Fibroblast of lung (primary cell): ENCODE measurements around the gene DNAJC1.
"Not testable (repeated sequence)": the region's sequence is repeated elsewhere in the genome, so short reads cannot be mapped to it uniquely, and the experiment has no call there.

Source experiments
- EZH2 ChIP-seq: IDR thresholded peaks from 2 replicates; pipeline ENCODE4 v1.5.1; 2012; ENCODE audit warnings: low read length, control low read depth, mild to moderate bottlenecking; ENCODE audit errors: missing control alignments
- TF ChIP-seq, protein P1 (sequence below), 2 donors: IDR thresholded peaks in 1 of 2; conservative IDR thresholded peaks in 1 of 2; 1 replicate in 1 of 2; 2 replicates in 1 of 2; pipeline ENCODE4 v1.5.1; 2011 to 2012; ENCODE audit warnings: low read length in 2 of 2, control low read depth in 1 of 2, inconsistent platforms in 1 of 2, low read depth in 1 of 2, mild to moderate bottlenecking in 1 of 2

DNA sequence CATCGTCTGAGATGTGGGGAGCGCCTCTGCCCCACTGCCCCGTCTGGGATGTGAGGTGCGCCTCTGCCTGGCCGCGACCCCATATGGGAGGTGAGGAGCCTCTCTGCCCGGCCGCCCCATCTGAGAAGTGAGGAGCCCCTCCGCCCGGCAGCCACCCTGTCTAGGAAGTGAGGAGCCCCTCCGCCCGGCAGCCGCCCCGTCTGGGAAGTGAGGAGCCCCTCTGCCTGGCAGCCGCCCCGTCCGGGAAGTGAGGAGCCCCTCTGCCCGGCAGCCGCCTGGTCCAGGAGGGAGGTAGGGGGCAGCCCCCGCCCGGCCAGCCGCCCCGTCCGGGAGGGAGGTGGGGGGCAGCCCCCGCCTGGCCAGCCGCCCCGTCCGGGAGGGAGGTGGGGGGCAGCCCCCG, 166.0 kb downstream of the DNAJC1 start:
- TF ChIP-seq, protein P1, sequence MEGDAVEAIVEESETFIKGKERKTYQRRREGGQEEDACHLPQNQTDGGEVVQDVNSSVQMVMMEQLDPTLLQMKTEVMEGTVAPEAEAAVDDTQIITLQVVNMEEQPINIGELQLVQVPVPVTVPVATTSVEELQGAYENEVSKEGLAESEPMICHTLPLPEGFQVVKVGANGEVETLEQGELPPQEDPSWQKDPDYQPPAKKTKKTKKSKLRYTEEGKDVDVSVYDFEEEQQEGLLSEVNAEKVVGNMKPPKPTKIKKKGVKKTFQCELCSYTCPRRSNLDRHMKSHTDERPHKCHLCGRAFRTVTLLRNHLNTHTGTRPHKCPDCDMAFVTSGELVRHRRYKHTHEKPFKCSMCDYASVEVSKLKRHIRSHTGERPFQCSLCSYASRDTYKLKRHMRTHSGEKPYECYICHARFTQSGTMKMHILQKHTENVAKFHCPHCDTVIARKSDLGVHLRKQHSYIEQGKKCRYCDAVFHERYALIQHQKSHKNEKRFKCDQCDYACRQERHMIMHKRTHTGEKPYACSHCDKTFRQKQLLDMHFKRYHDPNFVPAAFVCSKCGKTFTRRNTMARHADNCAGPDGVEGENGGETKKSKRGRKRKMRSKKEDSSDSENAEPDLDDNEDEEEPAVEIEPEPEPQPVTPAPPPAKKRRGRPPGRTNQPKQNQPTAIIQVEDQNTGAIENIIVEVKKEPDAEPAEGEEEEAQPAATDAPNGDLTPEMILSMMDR (conservative IDR thresholded peaks at IDR 0.05 in 1 of 2, IDR thresholded peaks at IDR 0.05 in 1 of 2; ENCODE audit: low read depth in 1 of 2, low read length in 2 of 2): not testable (repeated sequence)
- TF ChIP-seq EZH2: not testable (repeated sequence)
